Neural progenitor cell (in vitro differentiated cells): ENCODE results near the gene PLAAT4.

Experiments used
- CTCF ChIP-seq: fragments of 200-600 bp; sonication (generic); IDR thresholded peaks from 2 replicates; pipeline ENCODE4 v1.5.1; 2017; ENCODE audit warnings: antibody characterized with exemption, mild to moderate bottlenecking
- EZH2 ChIP-seq: fragments of 200-600 bp; sonication (generic); IDR thresholded peaks from 2 replicates; pipeline ENCODE4 v1.6.1; 2017; ENCODE audit warnings: antibody characterized with exemption, mild to moderate bottlenecking, moderate library complexity

- TF ChIP-seq CTCF (no peak), EZH2 (no peak)
These were observed 18.1 kb upstream of the PLAAT4 start for GRCh38 chr11:63518548-63518947.
